RWPE1 (cell line): ENCODE data around the gene TMEM174.

Experiments used
- CTCF ChIA-PET: fragments of 350-600 bp; sonication (Branson Sonifier 250); formaldehyde crosslinking; extraction: SDS; loops from one replicate; lab custom pipeline; 2021; lab: Yijun Ruan, JAX
- POLR2A ChIA-PET: fragments of 400-600 bp; formaldehyde crosslinking; extraction: SDS; loops from one replicate; lab custom pipeline; 2020; ENCODE audit warnings: antibody characterized with exemption; ENCODE audit not compliant: low non-redundant PET; lab: Yijun Ruan, JAX
- DNase-seq: peaks from one replicate; pipeline ENCODE4 v3.0.0; 2012; ENCODE audit warnings: low spot score
- H3K27ac ChIP-seq: fragments of 450-650 bp; 2 replicates; pipeline ENCODE4 v1.5.1; 2017
- CTCF ChIP-seq: fragments of 450-650 bp; conservative IDR thresholded peaks from 2 replicates; pipeline ENCODE4 v1.5.1; 2017; ENCODE audit warnings: low read depth, mild to moderate bottlenecking

TMEM174 gene

GRCh38 chr5:73183000-73183399, 10.0 kb downstream of the TMEM174 start:
- DNase-seq, result no peak
- no peak overlapping the region for H3K27ac ChIP-seq
- TF ChIP-seq CTCF, result no peak
- ChIA-PET CTCF (no interaction called here), POLR2A (interaction anchor here (0.6 kb wide), 1 partner anchor 80 kb away, joined by 5 read pairs; no protein-coding TSS in a partner anchor)

DNA sequence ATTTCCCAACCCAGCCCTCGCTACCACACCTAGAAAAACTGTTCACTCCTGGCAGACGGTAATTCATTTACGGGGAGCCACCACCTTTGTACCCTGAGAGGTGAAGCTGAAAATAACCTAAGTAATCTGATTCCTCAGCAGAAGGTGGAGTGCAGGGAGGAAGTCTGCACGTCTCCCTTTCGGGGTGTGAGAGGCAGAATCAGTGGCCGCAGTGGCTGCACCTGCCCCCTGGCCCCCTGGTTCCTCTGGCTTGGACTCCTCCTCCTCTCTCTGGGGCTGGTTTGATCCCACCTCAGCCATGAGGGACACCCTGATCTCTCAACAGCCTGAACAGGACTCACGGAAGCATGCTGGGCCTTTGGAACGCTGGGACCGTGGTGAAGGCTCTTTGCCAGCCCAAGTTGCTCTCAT, 10.5 kb downstream of the TMEM174 start:
- POLR2A ChIA-PET, result no interaction called here
- TF ChIP-seq CTCF, result no peak

DNA sequence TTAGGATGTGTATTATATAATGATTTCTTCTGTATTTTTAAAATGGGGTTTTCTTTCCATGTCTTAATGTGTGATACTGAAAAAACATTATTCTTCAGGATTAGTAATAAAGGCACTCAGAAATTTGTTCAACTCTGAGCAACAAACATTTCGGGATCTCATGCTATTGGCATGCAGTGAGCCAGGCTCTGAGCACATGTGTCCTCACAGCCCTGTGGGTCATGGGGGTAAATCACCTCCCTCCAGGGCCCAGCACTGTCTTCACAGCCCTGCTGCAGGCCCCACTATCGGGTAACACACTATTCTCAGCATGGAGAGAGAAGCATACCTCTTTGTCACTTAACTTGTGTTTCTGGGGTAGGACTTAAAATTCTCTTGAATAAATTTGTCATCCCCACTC, 14.0 kb downstream of the TMEM174 start:
- DNase-seq, result no peak
- H3K27ac ChIP-seq, result no peak overlapping the region
- no peak for TF ChIP-seq CTCF
- CTCF ChIA-PET, result no interaction called here
- POLR2A ChIA-PET, result no interaction called here

More for the DNA sequence above, 10.5 kb downstream of the TMEM174 start:
- CTCF ChIA-PET, result interaction anchor here (0.9 kb wide), 1 partner anchor 33 kb away, joined by 3 read pairs; no protein-coding TSS in a partner anchor
- no peak for DNase-seq
- H3K27ac ChIP-seq, result no peak overlapping the region

- no peak for TF ChIP-seq CTCF
- CTCF ChIA-PET, result interaction anchor here (0.9 to 1.8 kb wide), 2 partner anchors 13 to 36 kb away, joined by 3 to 8 read pairs; no protein-coding TSS in a partner anchor
- no peak for DNase-seq
- H3K27ac ChIP-seq, result no peak overlapping the region
- POLR2A ChIA-PET, result no interaction called here
These were observed 16.0 kb downstream of the TMEM174 start for GRCh38 chr5:73188764-73189531.

GRCh38 chr5:73189871-73190376, 16.9 kb downstream of the TMEM174 start:
- ChIA-PET CTCF (interaction anchor here (1.8 kb wide), 1 partner anchor 12 kb away, joined by 8 read pairs; no protein-coding TSS in a partner anchor), POLR2A (no interaction called here)
- no peak for TF ChIP-seq CTCF
- H3K27ac ChIP-seq, result peak overlapping the region; percentile 36; the same call in 1 of the 2 replicates
- peak; percentile 19 for DNase-seq

DNA sequence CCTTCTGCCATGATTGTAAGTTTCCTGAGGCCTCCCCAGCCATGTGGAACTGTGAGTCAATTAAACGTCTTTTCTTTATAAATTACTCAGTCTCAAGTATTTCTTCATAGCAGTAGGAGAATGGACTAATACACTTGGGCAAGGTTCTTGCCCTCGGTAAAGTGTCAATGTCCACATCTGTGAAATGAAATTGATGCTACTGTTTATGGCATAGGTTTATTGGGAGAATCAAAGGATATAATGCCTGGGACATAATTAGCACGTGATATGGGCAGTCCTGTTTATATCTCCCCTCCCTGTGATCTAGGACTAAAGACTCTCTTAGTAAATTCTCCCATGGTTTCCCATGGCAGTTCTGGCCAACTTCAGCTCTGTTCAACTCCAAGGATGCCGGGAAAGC, 19.4 kb downstream of the TMEM174 start:
- TF ChIP-seq CTCF, result no peak
- H3K27ac ChIP-seq, result no peak overlapping the region
- CTCF ChIA-PET, result interaction anchor here (0.6 to 1.8 kb wide), 2 partner anchors 9 to 262 kb away, joined by 3 to 6 read pairs; no protein-coding TSS in a partner anchor
- POLR2A ChIA-PET, result no interaction called here
- no peak for DNase-seq
